Endothelial cell of umbilical vein (primary cell): ENCODE results near the gene ATP9B. TPM values are rescaled to one million over a fixed set of nuclear protein-coding genes. Genes with fewer than 3 reads are reported as not detected.

ENCODE experiments used
- BruUV-seq: library from RNA; stranded (reverse); fragments of 400-500 nt; replicated peaks from 2 replicates; lab custom pipeline; 2021; lab: Mats Ljungman, UMichigan
- CTCF ChIA-PET: fragments of 300-600, 350-600 bp; sonication (Branson Sonifier 250); formaldehyde crosslinking; loops from one replicate; lab custom pipeline; 2021; ENCODE audit warnings: antibody characterized with exemption, inconsistent platforms; lab: Charles Lee
- POLR2A ChIA-PET: fragments of 300-600, 350-600 bp; sonication (Branson Sonifier 250); formaldehyde crosslinking; loops from one replicate; lab custom pipeline; 2021; ENCODE audit warnings: antibody characterized with exemption, inconsistent platforms; lab: Charles Lee
- DNase-seq: peaks from one replicate; pipeline ENCODE4 v3.0.0-alpha.2; 2011; ENCODE audit warnings: low read depth, low spot score
- FAIRE-seq: peaks from 2 replicates; lab custom pipeline; 2011; peaks lifted over from hg19 to GRCh38; lab: Jason Lieb, UNC
- H2AFZ ChIP-seq: 2 replicates; pipeline ENCODE4 v1.6.0; 2012; ENCODE audit warnings: low read depth, low read length, control low read depth, inconsistent platforms
- H3K27ac ChIP-seq: 2 replicates; pipeline ENCODE4 v1.5.1; 2011; ENCODE audit warnings: low read depth, mild to moderate bottlenecking, control low read depth, low read length, moderate library complexity; ENCODE audit not compliant: insufficient read depth
- H3K27me3 ChIP-seq, 2 experiments: 2 replicates each; pipeline versions ENCODE4 v1.6.0 to v1.6.1; 2011; ENCODE audit warnings: low read length in 2 of 2, mixed read lengths in 1 of 2; ENCODE audit not compliant: control insufficient read depth in 2 of 2, insufficient read depth in 2 of 2
- H3K36me3 ChIP-seq, 2 experiments: 2 replicates in 1 of 2; 3 replicates in 1 of 2; pipeline ENCODE4 v1.5.1; 2011; ENCODE audit warnings: low read length in 2 of 2, mild to moderate bottlenecking in 1 of 2, moderate library complexity in 1 of 2; ENCODE audit not compliant: control insufficient read depth in 2 of 2, insufficient read depth in 2 of 2; ENCODE audit errors: extremely low read depth in 1 of 2
- H3K4me1 ChIP-seq: 3 replicates; pipeline ENCODE4 v1.5.1; 2011; ENCODE audit warnings: mild to moderate bottlenecking, low read length; ENCODE audit not compliant: control insufficient read depth, insufficient read depth; ENCODE audit errors: extremely low read depth
- H3K4me2 ChIP-seq: 2 replicates; pipeline ENCODE4 v1.6.1; 2011; ENCODE audit warnings: low read length, control low read depth, mixed read lengths; ENCODE audit not compliant: insufficient read depth
- H3K4me3 ChIP-seq, 3 experiments: fragments of 200-600 bp in 1 of 3; sonication (generic), shearing (Covaris generic) in 1 of 3; replicated peaks in 1 of 3; 2 replicates each; pipeline ENCODE4 v1.5.1; 2011 to 2016; ENCODE audit warnings: control low read depth in 3 of 3, low read length in 3 of 3, mild to moderate bottlenecking in 2 of 3, inconsistent platforms in 1 of 3, low read depth in 1 of 3, moderate library complexity in 1 of 3; ENCODE audit not compliant: insufficient read depth in 1 of 3
- H3K79me2 ChIP-seq: 2 replicates; pipeline ENCODE4 v1.6.0; 2012; ENCODE audit warnings: low read length, inconsistent platforms; ENCODE audit not compliant: control insufficient read depth, insufficient read depth
- H3K9ac ChIP-seq: replicated peaks from 2 replicates; pipeline ENCODE3; 2011; ENCODE audit warnings: low read length, control low read depth; ENCODE audit not compliant: insufficient read depth; ENCODE audit errors: extremely low read depth
- H3K9me1 ChIP-seq: replicated peaks from 3 replicates; pipeline ENCODE4 v1.6.0; 2011; ENCODE audit warnings: mild to moderate bottlenecking, low read length; ENCODE audit not compliant: control insufficient read depth, insufficient read depth; ENCODE audit errors: extremely low read depth
- H3K9me3 ChIP-seq: replicated peaks from 2 replicates; pipeline ENCODE4 v1.5.1; 2012; ENCODE audit warnings: low read length, inconsistent platforms; ENCODE audit not compliant: control insufficient read depth, insufficient read depth
- H4K20me1 ChIP-seq: replicated peaks from 2 replicates; pipeline ENCODE3; 2011; ENCODE audit warnings: mild to moderate bottlenecking, low read length; ENCODE audit not compliant: control insufficient read depth, insufficient read depth; ENCODE audit errors: extremely low read depth
- GATA2 ChIP-seq: IDR thresholded peaks from 2 replicates; pipeline ENCODE4 v1.7.0; 2011; ENCODE audit warnings: low read depth, mild to moderate bottlenecking, moderate library complexity, mixed read lengths, low read length; ENCODE audit not compliant: insufficient read length, insufficient read depth
- JUN ChIP-seq: IDR thresholded peaks from 2 replicates; pipeline ENCODE4 v1.6.1; 2011; ENCODE audit warnings: borderline replicate concordance, low read depth; ENCODE audit not compliant: insufficient read length, insufficient read depth
- MAX ChIP-seq: IDR thresholded peaks from 2 replicates; pipeline ENCODE4 v1.6.1; 2011; ENCODE audit not compliant: insufficient read depth, insufficient read length
- MYC ChIP-seq: IDR thresholded peaks from one replicate; pipeline ENCODE4 v1.6.1; 2011; ENCODE audit warnings: mild to moderate bottlenecking, low read depth, low read length
- POLR2A ChIP-seq: IDR thresholded peaks from 2 replicates; pipeline ENCODE4 v1.6.1; 2012; ENCODE audit warnings: low read depth, mild to moderate bottlenecking, control low read depth, low read length
- dilution Hi-C: fragments of 300-500 bp; cut with MboI; formaldehyde crosslinking; loops from one replicate; pipeline ENCODE4 v1.15.0; 2019; ENCODE audit warnings: low sequenced_read_pairs; ENCODE audit not compliant: extremely low pct_ligation_motif_present
- intact Hi-C: fragments of 100-400 bp; cut with micrococcal nuclease; formaldehyde crosslinking; loops from one replicate; pipeline ENCODE4 v1.10.0; 2022
- polyA plus RNA-seq, 4 experiments: library from polyadenylated mRNA; depleted of rRNA in 3 of 4; stranded (reverse) in 3 of 4; unstranded in 1 of 4; fragments of >200 nt; gene quantifications; 2 replicates each; pipeline versions ENCODE4 v1.2.1 to v1.2.3, GENCODE V29; 2011 to 2012; ENCODE audit warnings: missing spikeins in 1 of 4
- total RNA-seq: library from RNA; stranded (reverse); gene quantifications from 2 replicates; pipeline ENCODE4 v1.2.3, GENCODE V29; 2021

The ATP9B gene
- total and polyA plus RNA-seq, 2 donors (not counting 3 experiments of a cell fraction or from before 2014, with no cell fraction given): 14.6 to 18.2 TPM

GRCh38 chr18:79106084-79106483, 36.9 kb downstream of the ATP9B start:
- ChIA-PET POLR2A (no interaction called here), CTCF (interaction anchor here (1.3 kb wide), 1 partner anchor 10 kb away, joined by 3 read pairs; no protein-coding TSS in a partner anchor)
- H3K36me3 ChIP-seq: no peaks in the 10 kb centered on the region
- no peaks in the 10 kb centered on the region for H3K9me1 ChIP-seq
- DNase-seq: no peak
- H3K4me3 ChIP-seq: no peak overlapping the region
- H3K27ac ChIP-seq: no peak overlapping the region
- intact Hi-C loops: no loop called here
- no peak overlapping the region for H3K4me2 ChIP-seq
- peaks cover 7% of the 10 kb centered on the region for H3K79me2 ChIP-seq
- no peaks in the 10 kb centered on the region for H3K9me3 ChIP-seq
- no peaks in the 10 kb centered on the region for H3K27me3 ChIP-seq
- BruUV-seq: no TSS peak
- dilution Hi-C loops: no loop called here
- FAIRE-seq: no peak
- no peaks in the 10 kb centered on the region for H4K20me1 ChIP-seq
- no peaks in the 10 kb centered on the region for H3K4me1 ChIP-seq
- no peak overlapping the region for H3K9ac ChIP-seq
- TF ChIP-seq GATA2 (no peak), MYC (no peak)
- no peak overlapping the region for H2AFZ ChIP-seq

GRCh38 chr18:79107886-79108285, 38.7 kb downstream of the ATP9B start:
- Histone ChIP-seq H3K9me3 (no peaks in the 10 kb centered on the region), H3K27me3 (no peaks in the 10 kb centered on the region), H3K9me1 (no peaks in the 10 kb centered on the region), H3K79me2 (peaks cover 6% of the 10 kb centered on the region), H3K9ac (no peak overlapping the region), H3K4me3 (no peak overlapping the region), H4K20me1 (no peaks in the 10 kb centered on the region), H3K27ac (no peak overlapping the region), H2AFZ (no peak overlapping the region), H3K36me3 (no peaks in the 10 kb centered on the region), H3K4me1 (no peaks in the 10 kb centered on the region), H3K4me2 (no peak overlapping the region)
- ChIA-PET POLR2A (no interaction called here), CTCF (no interaction called here)
- dilution Hi-C loops (no loop called here), intact Hi-C loops (no loop called here)
- no peak for TF ChIP-seq MYC
- TF ChIP-seq MAX: no peak
- no peak for TF ChIP-seq JUN
- TF ChIP-seq POLR2A: no peak
- DNase-seq (no peak), FAIRE-seq (no peak)
- no TSS peak for BruUV-seq
